Natural killer cell (primary cell): Measurements from ENCODE around the gene IL36G. TPM values are rescaled to one million over a fixed set of nuclear protein-coding genes. Genes with fewer than 3 reads are reported as not detected.

Source experiments
- ATAC-seq, 3 donors: fragments of 150-1000 bp in 2 of 3; fragments of 200-7000 bp in 1 of 3; cut with Tn5 transposase; 1 replicate in 1 of 3; 2 replicates in 2 of 3; pipeline ENCODE4 v1.10.0; 2021; ENCODE audit warnings: mild to moderate bottlenecking in 2 of 3, moderate library complexity in 2 of 3
- DNase-seq, 2 donors: peaks; one replicate each; pipeline versions ENCODE4 v3.0.0 to v3.0.0-alpha.2; 2013 to 2021; ENCODE audit warnings: mixed read lengths in 1 of 2
- H3K27ac ChIP-seq: one replicate; pipeline ENCODE4 v1.5.1; 2013; ENCODE audit warnings: mild to moderate bottlenecking, low read length
- H3K27me3 ChIP-seq: one replicate; pipeline ENCODE4 v1.6.1; 2013; ENCODE audit warnings: low read length; ENCODE audit not compliant: control insufficient read depth, insufficient read depth
- H3K36me3 ChIP-seq: one replicate; pipeline ENCODE4 v1.6.1; 2013; ENCODE audit warnings: low read length; ENCODE audit not compliant: control insufficient read depth, insufficient read depth
- H3K4me1 ChIP-seq: one replicate; pipeline ENCODE4 v1.6.1; 2013; ENCODE audit warnings: low read length; ENCODE audit not compliant: control insufficient read depth, insufficient read depth
- H3K4me3 ChIP-seq: one replicate; pipeline ENCODE4 v1.5.1; 2013; ENCODE audit warnings: low read length
- H3K9me3 ChIP-seq: one replicate; pipeline ENCODE4 v1.6.1; 2013; ENCODE audit warnings: low read length; ENCODE audit not compliant: control insufficient read depth, insufficient read depth
- H3K27ac Mint-ChIP-seq, 2 donors: one replicate each; pipeline ENCODE4 v1.8.0; 2022; ENCODE audit warnings: mild to moderate bottlenecking in 2 of 2, mixed read lengths in 2 of 2, moderate library complexity in 1 of 2
- H3K27me3 Mint-ChIP-seq, 2 donors: one replicate each; pipeline ENCODE4 v1.8.0; 2022; ENCODE audit warnings: low read depth in 2 of 2, mixed read lengths in 2 of 2
- H3K36me3 Mint-ChIP-seq: one replicate; pipeline ENCODE4 v1.8.0; 2022; ENCODE audit warnings: mixed read lengths
- H3K4me1 Mint-ChIP-seq, 2 donors: one replicate each; pipeline ENCODE4 v1.8.0; 2022; ENCODE audit warnings: mixed read lengths in 2 of 2
- H3K4me3 Mint-ChIP-seq: one replicate; pipeline ENCODE4 v1.8.0; 2022; ENCODE audit warnings: mild to moderate bottlenecking, moderate library complexity, mixed read lengths
- H3K9me3 Mint-ChIP-seq, 2 donors: one replicate each; pipeline ENCODE4 v1.8.0; 2022; ENCODE audit warnings: mixed read lengths in 2 of 2
- WGBS: methylation state at CpG from one replicate; pipeline ENCODE4 v1.1.7; 2013; ENCODE audit warnings: missing lambda C conversion rate; ENCODE audit not compliant: insufficient coverage; 5-methylcytosine and 5-hydroxymethylcytosine counted together
- intact Hi-C: fragments of 100-400 bp; cut with micrococcal nuclease; formaldehyde crosslinking; loops from one replicate; pipeline ENCODE4 v1.14.2; 2022
- total RNA-seq, 4 donors: library from RNA; stranded (reverse); fragments of 120-200 nt in 1 of 4; gene quantifications; one replicate each; pipeline versions ENCODE4 v1.2.3 to v1.2.4, GENCODE V29; 2013 to 2022
- TF ChIP-seq, protein P1 (sequence below): fragments of 200-600 bp; IDR thresholded peaks from one replicate; pipeline ENCODE4 v1.8.0; 2022; ENCODE audit warnings: antibody characterized with exemption

The IL36G gene
- total RNA-seq, 3 donors from 2014 or later (not counting 1 experiment from before 2014, with no cell fraction given), result not detected

DNA sequence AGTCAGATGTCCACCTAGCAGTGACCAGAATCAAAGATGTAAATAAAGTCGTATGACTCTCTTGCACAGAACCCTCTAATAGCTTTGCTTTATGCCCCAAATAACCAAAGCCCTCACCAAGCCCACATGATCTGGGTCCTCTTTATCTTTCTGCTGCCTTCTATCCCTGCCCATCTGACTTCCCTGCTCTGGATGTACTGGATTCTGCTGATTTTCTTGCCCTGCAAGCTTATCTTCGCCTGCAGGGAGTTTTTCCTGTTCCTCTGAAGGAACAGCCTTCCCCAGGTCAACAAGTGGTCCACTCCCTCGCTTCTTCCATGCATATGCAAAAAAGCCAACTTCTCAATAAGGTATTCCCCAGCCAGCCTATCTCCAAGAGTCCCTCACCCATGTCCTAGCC, 56.2 kb downstream of the IL36G start:
- Histone ChIP-seq H3K4me1 (no peaks in the 10 kb centered on the region), H3K9me3 (no peaks in the 10 kb centered on the region), H3K27me3 (no peaks in the 10 kb centered on the region), H3K36me3 (no peaks in the 10 kb centered on the region), H3K27ac (no peak overlapping the region), H3K4me3 (no peak overlapping the region)
- TF ChIP-seq, protein P1, sequence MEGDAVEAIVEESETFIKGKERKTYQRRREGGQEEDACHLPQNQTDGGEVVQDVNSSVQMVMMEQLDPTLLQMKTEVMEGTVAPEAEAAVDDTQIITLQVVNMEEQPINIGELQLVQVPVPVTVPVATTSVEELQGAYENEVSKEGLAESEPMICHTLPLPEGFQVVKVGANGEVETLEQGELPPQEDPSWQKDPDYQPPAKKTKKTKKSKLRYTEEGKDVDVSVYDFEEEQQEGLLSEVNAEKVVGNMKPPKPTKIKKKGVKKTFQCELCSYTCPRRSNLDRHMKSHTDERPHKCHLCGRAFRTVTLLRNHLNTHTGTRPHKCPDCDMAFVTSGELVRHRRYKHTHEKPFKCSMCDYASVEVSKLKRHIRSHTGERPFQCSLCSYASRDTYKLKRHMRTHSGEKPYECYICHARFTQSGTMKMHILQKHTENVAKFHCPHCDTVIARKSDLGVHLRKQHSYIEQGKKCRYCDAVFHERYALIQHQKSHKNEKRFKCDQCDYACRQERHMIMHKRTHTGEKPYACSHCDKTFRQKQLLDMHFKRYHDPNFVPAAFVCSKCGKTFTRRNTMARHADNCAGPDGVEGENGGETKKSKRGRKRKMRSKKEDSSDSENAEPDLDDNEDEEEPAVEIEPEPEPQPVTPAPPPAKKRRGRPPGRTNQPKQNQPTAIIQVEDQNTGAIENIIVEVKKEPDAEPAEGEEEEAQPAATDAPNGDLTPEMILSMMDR, result no peak
- 75% methylated on average over 3 of the region's 3 CpGs for WGBS
- Mint-ChIP-seq H3K9me3 (no peaks in the 10 kb centered on the region), H3K36me3 (no peaks in the 10 kb centered on the region), H3K27me3 (peaks cover 28 to 50% of the 10 kb centered on the region in 2 donors), H3K27ac (no peak overlapping the region), H3K4me1 (no peaks in the 10 kb centered on the region), H3K4me3 (no peak overlapping the region)
- intact Hi-C loops, result no loop called here
- ATAC-seq, result no peak
- no peak for DNase-seq

Other genes starting within 250 kb of the IL36G start
- gene CKAP2L, start 213.4 kb upstream of the IL36G start, total RNA-seq, result 1 to 10 TPM; 1.2 to 3.4 (median 1.2) TPM
- gene IL1A, start 193.5 kb upstream of the IL36G start, total RNA-seq, result 1 to 10 TPM in 1 of 3 donors, under 1 TPM in 1, not detected in 1; 0.45 to 1.6 TPM
- 100 to 1,000 TPM in 2 of 3 donors, 10 to 100 TPM in 1; 92.6 to 250 (median 110) TPM for gene IL1B, start 141.2 kb upstream of the IL36G start, total RNA-seq
- not detected for gene IL37, start 66.8 kb upstream of the IL36G start, total RNA-seq
- gene IL36A, start 27.5 kb downstream of the IL36G start, total RNA-seq, result not detected
- not detected for gene IL36B, start 74.9 kb downstream of the IL36G start, total RNA-seq
- gene IL36RN, start 81.2 kb downstream of the IL36G start, total RNA-seq, result not detected
- not detected for gene IL1F10, start 90.0 kb downstream of the IL36G start, total RNA-seq
- 10 to 100 TPM in 1 of 3 donors, under 1 TPM in 2; 0.52 to 36.6 (median 0.91) TPM for gene IL1RN, start 149.6 kb downstream of the IL36G start, total RNA-seq
- 100 to 1,000 TPM; 280 to 347 (median 340) TPM for gene PSD4, start 196.0 kb downstream of the IL36G start, total RNA-seq